ENCODE results near the gene ITM2A.

The ITM2A gene

DNA sequence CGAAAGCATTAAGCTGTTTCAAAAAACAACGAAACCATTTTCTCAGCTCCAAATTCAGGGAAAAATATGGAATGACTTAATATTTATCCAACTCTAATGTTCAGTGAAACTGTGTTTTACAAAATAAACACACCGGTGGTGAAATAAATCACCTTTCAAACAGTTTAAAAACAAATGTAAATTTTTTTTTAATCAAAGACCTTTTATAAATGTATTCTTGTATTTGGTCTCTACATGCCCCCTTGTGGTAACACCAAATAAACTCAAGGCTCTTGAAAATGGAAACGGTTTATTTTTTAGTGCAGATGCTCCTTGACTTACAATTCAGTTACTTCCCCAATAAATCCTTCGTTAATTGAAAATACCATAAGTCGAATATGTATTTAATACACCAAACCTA lies 45.8 kb upstream of the ITM2A start:
- Histone ChIP-seq H3F3A (ENCODE audit: insufficient read depth, low read length) (no peaks in the 10 kb centered on the region), H3K4me2 (ENCODE audit: low read length) (peak overlapping the region; percentile 71), H3K4me3 (ENCODE audit: low read depth, low read length, poor library complexity, severe bottlenecking) (peak overlapping the region; percentile 45), H4K20me1 (ENCODE audit: insufficient read depth, low read length) (no peaks in the 10 kb centered on the region), H2AFZ (ENCODE audit: low read length) (peak overlapping the region; percentile 98; the same call in 1 of the 2 replicates), H3K4me1 (ENCODE audit: insufficient read depth, low read length, severe bottlenecking) (peaks cover 12% of the 10 kb centered on the region), H3K27me3 (ENCODE audit: insufficient read depth, low read length) (no peaks in the 10 kb centered on the region), H3K27ac (ENCODE audit: low read depth, low read length, poor library complexity, severe bottlenecking) (no peak overlapping the region), H3K9me3 (ENCODE audit: low read length) (no peaks in the 10 kb centered on the region), H3K9me2 (ENCODE audit: low read depth, low read length) (no peaks in the 10 kb centered on the region), H3K9ac (ENCODE audit: low read length) (peak overlapping the region; percentile 42), H3K36me3 (ENCODE audit: insufficient read depth, low read length) (no peaks in the 10 kb centered on the region), H3K79me2 (ENCODE audit: insufficient read depth, low read length) (no peaks in the 10 kb centered on the region)
- no peak for TF ChIP-seq EZH2 (IDR thresholded peaks at IDR 0.05; ENCODE audit: borderline replicate concordance, low read length)
- TF ChIP-seq, protein P1, sequence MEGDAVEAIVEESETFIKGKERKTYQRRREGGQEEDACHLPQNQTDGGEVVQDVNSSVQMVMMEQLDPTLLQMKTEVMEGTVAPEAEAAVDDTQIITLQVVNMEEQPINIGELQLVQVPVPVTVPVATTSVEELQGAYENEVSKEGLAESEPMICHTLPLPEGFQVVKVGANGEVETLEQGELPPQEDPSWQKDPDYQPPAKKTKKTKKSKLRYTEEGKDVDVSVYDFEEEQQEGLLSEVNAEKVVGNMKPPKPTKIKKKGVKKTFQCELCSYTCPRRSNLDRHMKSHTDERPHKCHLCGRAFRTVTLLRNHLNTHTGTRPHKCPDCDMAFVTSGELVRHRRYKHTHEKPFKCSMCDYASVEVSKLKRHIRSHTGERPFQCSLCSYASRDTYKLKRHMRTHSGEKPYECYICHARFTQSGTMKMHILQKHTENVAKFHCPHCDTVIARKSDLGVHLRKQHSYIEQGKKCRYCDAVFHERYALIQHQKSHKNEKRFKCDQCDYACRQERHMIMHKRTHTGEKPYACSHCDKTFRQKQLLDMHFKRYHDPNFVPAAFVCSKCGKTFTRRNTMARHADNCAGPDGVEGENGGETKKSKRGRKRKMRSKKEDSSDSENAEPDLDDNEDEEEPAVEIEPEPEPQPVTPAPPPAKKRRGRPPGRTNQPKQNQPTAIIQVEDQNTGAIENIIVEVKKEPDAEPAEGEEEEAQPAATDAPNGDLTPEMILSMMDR (IDR thresholded peaks at IDR 0.05; ENCODE audit: low read length), result peak; percentile 40; the same call in 1 of the 2 replicates

DNA sequence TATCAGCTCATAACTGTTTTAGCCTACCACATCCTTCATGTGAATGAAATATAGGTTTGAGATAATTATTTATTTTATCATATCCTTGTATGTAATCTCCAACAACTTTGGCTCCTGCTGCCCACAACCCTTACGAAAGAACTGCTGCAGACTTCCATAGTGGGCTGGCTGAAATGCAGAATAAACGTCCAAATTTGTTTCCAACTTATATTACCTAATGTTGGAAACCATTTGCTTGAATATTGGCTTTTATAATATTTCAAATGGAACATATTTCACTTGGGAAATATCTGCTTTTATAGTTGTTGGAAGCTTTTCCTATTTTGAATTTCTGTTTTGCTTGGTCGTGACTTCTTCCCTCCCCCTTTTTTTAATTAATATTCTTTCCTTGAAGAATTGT lies 45.0 kb upstream of the ITM2A start:
- H3K9ac ChIP-seq (ENCODE audit: low read length), result no peak overlapping the region
- H3K9me3 ChIP-seq (ENCODE audit: low read length), result no peaks in the 10 kb centered on the region
- peaks cover 12% of the 10 kb centered on the region for H3K4me1 ChIP-seq (ENCODE audit: insufficient read depth, low read length, severe bottlenecking)
- no peaks in the 10 kb centered on the region for H3K79me2 ChIP-seq (ENCODE audit: insufficient read depth, low read length)
- H3K36me3 ChIP-seq (ENCODE audit: insufficient read depth, low read length), result no peaks in the 10 kb centered on the region
- H3K4me2 ChIP-seq (ENCODE audit: low read length), result no peak overlapping the region
- H2AFZ ChIP-seq (ENCODE audit: low read length), result no peak overlapping the region
- H3K27ac ChIP-seq (ENCODE audit: low read depth, low read length, poor library complexity, severe bottlenecking), result no peak overlapping the region
- H3K27me3 ChIP-seq (ENCODE audit: insufficient read depth, low read length), result no peaks in the 10 kb centered on the region
- no peak overlapping the region for H3K4me3 ChIP-seq (ENCODE audit: low read depth, low read length, poor library complexity, severe bottlenecking)
- no peaks in the 10 kb centered on the region for H4K20me1 ChIP-seq (ENCODE audit: insufficient read depth, low read length)
- H3K9me2 ChIP-seq (ENCODE audit: low read depth, low read length), result no peaks in the 10 kb centered on the region
- H3F3A ChIP-seq (ENCODE audit: insufficient read depth, low read length), result no peaks in the 10 kb centered on the region
- no peak for TF ChIP-seq EZH2 (IDR thresholded peaks at IDR 0.05; ENCODE audit: borderline replicate concordance, low read length)
- TF ChIP-seq, protein P1 (IDR thresholded peaks at IDR 0.05; ENCODE audit: low read length), result no peak

DNA sequence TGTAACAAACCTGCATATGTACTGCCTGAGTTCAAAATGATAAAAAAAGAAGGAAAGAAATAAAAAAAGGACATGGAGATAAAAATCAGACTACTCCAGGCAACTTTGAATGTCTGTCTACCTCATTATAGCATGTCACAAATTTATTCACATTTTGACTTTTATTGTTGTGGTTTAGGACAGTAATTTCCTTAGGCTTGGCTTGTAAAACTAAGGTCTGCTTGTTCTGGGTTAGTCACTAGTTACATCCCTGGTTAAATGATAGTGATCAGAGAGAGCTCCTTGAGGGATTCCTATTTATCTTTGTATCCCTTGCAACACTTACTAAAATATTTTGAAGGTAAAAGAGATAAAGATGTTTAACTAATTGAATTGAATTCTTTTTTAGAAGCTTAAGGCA lies 42.5 kb upstream of the ITM2A start:
- Histone ChIP-seq H3K4me1 (ENCODE audit: insufficient read depth, low read length, severe bottlenecking) (peaks cover 12% of the 10 kb centered on the region), H2AFZ (ENCODE audit: low read length) (no peak overlapping the region), H3K27me3 (ENCODE audit: insufficient read depth, low read length) (no peaks in the 10 kb centered on the region), H3K79me2 (ENCODE audit: insufficient read depth, low read length) (no peaks in the 10 kb centered on the region), H4K20me1 (ENCODE audit: insufficient read depth, low read length) (no peaks in the 10 kb centered on the region), H3K27ac (ENCODE audit: low read depth, low read length, poor library complexity, severe bottlenecking) (no peak overlapping the region), H3K4me2 (ENCODE audit: low read length) (no peak overlapping the region), H3K9me3 (ENCODE audit: low read length) (no peaks in the 10 kb centered on the region), H3K9me2 (ENCODE audit: low read depth, low read length) (no peaks in the 10 kb centered on the region), H3F3A (ENCODE audit: insufficient read depth, low read length) (no peaks in the 10 kb centered on the region), H3K36me3 (ENCODE audit: insufficient read depth, low read length) (no peaks in the 10 kb centered on the region), H3K9ac (ENCODE audit: low read length) (no peak overlapping the region), H3K4me3 (ENCODE audit: low read depth, low read length, poor library complexity, severe bottlenecking) (no peak overlapping the region)
- TF ChIP-seq EZH2 (IDR thresholded peaks at IDR 0.05; ENCODE audit: borderline replicate concordance, low read length), result no peak
- TF ChIP-seq, protein P1 (IDR thresholded peaks at IDR 0.05; ENCODE audit: low read length), result no peak

All from OCI-LY1 (cell line).